Endothelial cell of umbilical vein (primary cell): Measurements from ENCODE around the gene GSDMA. TPM values are rescaled to one million over a fixed set of nuclear protein-coding genes. Genes with fewer than 3 reads are reported as not detected.

ENCODE experiments used
- BruUV-seq: library from RNA; stranded (reverse); fragments of 400-500 nt; replicated peaks from 2 replicates; lab custom pipeline; 2021; lab: Mats Ljungman, UMichigan
- CTCF ChIA-PET: fragments of 300-600, 350-600 bp; sonication (Branson Sonifier 250); formaldehyde crosslinking; loops from one replicate; lab custom pipeline; 2021; ENCODE audit warnings: antibody characterized with exemption, inconsistent platforms; lab: Charles Lee
- POLR2A ChIA-PET: fragments of 300-600, 350-600 bp; sonication (Branson Sonifier 250); formaldehyde crosslinking; loops from one replicate; lab custom pipeline; 2021; ENCODE audit warnings: antibody characterized with exemption, inconsistent platforms; lab: Charles Lee
- DNase-seq: peaks from one replicate; pipeline ENCODE4 v3.0.0-alpha.2; 2011; ENCODE audit warnings: low read depth, low spot score
- FAIRE-seq: peaks from 2 replicates; lab custom pipeline; 2011; peaks lifted over from hg19 to GRCh38; lab: Jason Lieb, UNC
- H2AFZ ChIP-seq: 2 replicates; pipeline ENCODE4 v1.6.0; 2012; ENCODE audit warnings: low read depth, low read length, control low read depth, inconsistent platforms
- H3K27ac ChIP-seq: 2 replicates; pipeline ENCODE4 v1.5.1; 2011; ENCODE audit warnings: low read depth, mild to moderate bottlenecking, control low read depth, low read length, moderate library complexity; ENCODE audit not compliant: insufficient read depth
- H3K27me3 ChIP-seq, 2 experiments: 2 replicates each; pipeline versions ENCODE4 v1.6.0 to v1.6.1; 2011; ENCODE audit warnings: low read length in 2 of 2, mixed read lengths in 1 of 2; ENCODE audit not compliant: control insufficient read depth in 2 of 2, insufficient read depth in 2 of 2
- H3K36me3 ChIP-seq, 2 experiments: 2 replicates in 1 of 2; 3 replicates in 1 of 2; pipeline ENCODE4 v1.5.1; 2011; ENCODE audit warnings: low read length in 2 of 2, mild to moderate bottlenecking in 1 of 2, moderate library complexity in 1 of 2; ENCODE audit not compliant: control insufficient read depth in 2 of 2, insufficient read depth in 2 of 2; ENCODE audit errors: extremely low read depth in 1 of 2
- H3K4me1 ChIP-seq: 3 replicates; pipeline ENCODE4 v1.5.1; 2011; ENCODE audit warnings: mild to moderate bottlenecking, low read length; ENCODE audit not compliant: control insufficient read depth, insufficient read depth; ENCODE audit errors: extremely low read depth
- H3K4me2 ChIP-seq: 2 replicates; pipeline ENCODE4 v1.6.1; 2011; ENCODE audit warnings: low read length, control low read depth, mixed read lengths; ENCODE audit not compliant: insufficient read depth
- H3K4me3 ChIP-seq, 3 experiments: fragments of 200-600 bp in 1 of 3; sonication (generic), shearing (Covaris generic) in 1 of 3; replicated peaks in 1 of 3; 2 replicates each; pipeline ENCODE4 v1.5.1; 2011 to 2016; ENCODE audit warnings: control low read depth in 3 of 3, low read length in 3 of 3, mild to moderate bottlenecking in 2 of 3, inconsistent platforms in 1 of 3, low read depth in 1 of 3, moderate library complexity in 1 of 3; ENCODE audit not compliant: insufficient read depth in 1 of 3
- H3K79me2 ChIP-seq: 2 replicates; pipeline ENCODE4 v1.6.0; 2012; ENCODE audit warnings: low read length, inconsistent platforms; ENCODE audit not compliant: control insufficient read depth, insufficient read depth
- H3K9ac ChIP-seq: replicated peaks from 2 replicates; pipeline ENCODE3; 2011; ENCODE audit warnings: low read length, control low read depth; ENCODE audit not compliant: insufficient read depth; ENCODE audit errors: extremely low read depth
- H3K9me1 ChIP-seq: replicated peaks from 3 replicates; pipeline ENCODE4 v1.6.0; 2011; ENCODE audit warnings: mild to moderate bottlenecking, low read length; ENCODE audit not compliant: control insufficient read depth, insufficient read depth; ENCODE audit errors: extremely low read depth
- H3K9me3 ChIP-seq: replicated peaks from 2 replicates; pipeline ENCODE4 v1.5.1; 2012; ENCODE audit warnings: low read length, inconsistent platforms; ENCODE audit not compliant: control insufficient read depth, insufficient read depth
- H4K20me1 ChIP-seq: replicated peaks from 2 replicates; pipeline ENCODE3; 2011; ENCODE audit warnings: mild to moderate bottlenecking, low read length; ENCODE audit not compliant: control insufficient read depth, insufficient read depth; ENCODE audit errors: extremely low read depth
- CTCF ChIP-seq, 2 donors: IDR thresholded peaks; 1 replicate in 1 of 2; 2 replicates in 1 of 2; pipeline ENCODE4 v1.5.1; 2011; ENCODE audit warnings: low read length in 2 of 2, mild to moderate bottlenecking in 2 of 2, moderate library complexity in 2 of 2, control low read depth in 1 of 2, inconsistent platforms in 1 of 2, low read depth in 1 of 2; ENCODE audit not compliant: insufficient read depth in 1 of 2; ENCODE audit errors: extremely low read depth in 1 of 2
- EZH2 ChIP-seq: IDR thresholded peaks from 2 replicates; pipeline ENCODE4 v1.6.1; 2012; ENCODE audit warnings: borderline replicate concordance, low read depth, mild to moderate bottlenecking, moderate library complexity, low read length, inconsistent platforms; ENCODE audit not compliant: severe bottlenecking
- FOS ChIP-seq: IDR thresholded peaks from 2 replicates; pipeline ENCODE4 v1.6.1; 2011; ENCODE audit warnings: mild to moderate bottlenecking, low read length, moderate library complexity, borderline replicate concordance; ENCODE audit not compliant: insufficient read depth
- GATA2 ChIP-seq: IDR thresholded peaks from 2 replicates; pipeline ENCODE4 v1.7.0; 2011; ENCODE audit warnings: low read depth, mild to moderate bottlenecking, moderate library complexity, mixed read lengths, low read length; ENCODE audit not compliant: insufficient read length, insufficient read depth
- JUN ChIP-seq: IDR thresholded peaks from 2 replicates; pipeline ENCODE4 v1.6.1; 2011; ENCODE audit warnings: borderline replicate concordance, low read depth; ENCODE audit not compliant: insufficient read length, insufficient read depth
- MAX ChIP-seq: IDR thresholded peaks from 2 replicates; pipeline ENCODE4 v1.6.1; 2011; ENCODE audit not compliant: insufficient read depth, insufficient read length
- MYC ChIP-seq: IDR thresholded peaks from one replicate; pipeline ENCODE4 v1.6.1; 2011; ENCODE audit warnings: mild to moderate bottlenecking, low read depth, low read length
- POLR2A ChIP-seq: IDR thresholded peaks from 2 replicates; pipeline ENCODE4 v1.6.1; 2012; ENCODE audit warnings: low read depth, mild to moderate bottlenecking, control low read depth, low read length
- POLR2AphosphoS5 ChIP-seq: IDR thresholded peaks from 2 replicates; pipeline ENCODE4 v1.6.1; 2012; ENCODE audit warnings: low read depth, mild to moderate bottlenecking, control low read depth, low read length, moderate library complexity; ENCODE audit not compliant: insufficient read depth
- dilution Hi-C: fragments of 300-500 bp; cut with MboI; formaldehyde crosslinking; loops from one replicate; pipeline ENCODE4 v1.15.0; 2019; ENCODE audit warnings: low sequenced_read_pairs; ENCODE audit not compliant: extremely low pct_ligation_motif_present
- intact Hi-C: fragments of 100-400 bp; cut with micrococcal nuclease; formaldehyde crosslinking; loops from one replicate; pipeline ENCODE4 v1.10.0; 2022
- polyA plus RNA-seq, 4 experiments: library from polyadenylated mRNA; depleted of rRNA in 3 of 4; stranded (reverse) in 3 of 4; unstranded in 1 of 4; fragments of >200 nt; gene quantifications; 2 replicates each; pipeline versions ENCODE4 v1.2.1 to v1.2.3, GENCODE V29; 2011 to 2012; ENCODE audit warnings: missing spikeins in 1 of 4
- total RNA-seq: library from RNA; stranded (reverse); gene quantifications from 2 replicates; pipeline ENCODE4 v1.2.3, GENCODE V29; 2021

Gene GSDMA
- total and polyA plus RNA-seq, 2 donors (not counting 3 experiments of a cell fraction or from before 2014, with no cell fraction given), result not detected

- H3K4me1 ChIP-seq, result no peaks in the 10 kb centered on the region
- dilution Hi-C loops, result no loop called here
Measured at GRCh38 chr17:39974433-39974832, 11.6 kb downstream of the GSDMA start.

More at GRCh38 chr17:39974433-39974832, 11.6 kb downstream of the GSDMA start:
- H3K27ac ChIP-seq, result no peak overlapping the region
- no peaks in the 10 kb centered on the region for H3K9me1 ChIP-seq
- H3K27me3 ChIP-seq, result peaks cover 21 to 36% of the 10 kb centered on the region in 2 experiments
- no peaks in the 10 kb centered on the region for H3K9me3 ChIP-seq
- BruUV-seq, result no TSS peak
- no peak overlapping the region for H2AFZ ChIP-seq
- H3K4me3 ChIP-seq, result no peak overlapping the region
- ChIA-PET POLR2A (no interaction called here), CTCF (interaction anchor here (0.6 to 6.5 kb wide), 2 partner anchors 10 to 16 kb away, joined by 5 to 35 read pairs; no protein-coding TSS in a partner anchor)
- H3K36me3 ChIP-seq, result no peaks in the 10 kb centered on the region
- no peak overlapping the region for H3K4me2 ChIP-seq
- H3K9ac ChIP-seq, result no peak overlapping the region
- DNase-seq, result no peak
- FAIRE-seq, result no peak
- no peak for TF ChIP-seq EZH2
- TF ChIP-seq GATA2, result no peak
- no peak for TF ChIP-seq FOS
- TF ChIP-seq CTCF (IDR thresholded peaks at IDR 0.05; ENCODE audit: extremely low read depth in 1 of 2, insufficient read depth in 1 of 2, low read depth in 1 of 2, low read length in 2 of 2), result no peak
- no peak for TF ChIP-seq JUN
- TF ChIP-seq POLR2A, result no peak
- no peak for TF ChIP-seq MYC
- no peak for TF ChIP-seq MAX
- no peak for TF ChIP-seq POLR2AphosphoS5
- H3K79me2 ChIP-seq, result no peaks in the 10 kb centered on the region
- intact Hi-C loops, result no loop called here
- no peaks in the 10 kb centered on the region for H4K20me1 ChIP-seq
